ENCODE data around the gene SFRP5. TPM values are rescaled to one million over a fixed set of nuclear protein-coding genes. Genes with fewer than 3 reads are reported as not detected.

The SFRP5 gene
- total RNA-seq, 1 experiment from 2014 or later = not detected

- POLR2A ChIA-PET = no interaction called here
These were observed 3.2 kb downstream of the SFRP5 start for GRCh38 chr10:97768322-97769315.

More at GRCh38 chr10:97768322-97769315, 3.2 kb downstream of the SFRP5 start:
- TF ChIP-seq ZFX (IDR thresholded peaks at IDR 0.05) = no peak
- TF ChIP-seq POLR2A (IDR thresholded peaks at IDR 0.05; ENCODE audit: borderline replicate concordance, extremely low read depth, insufficient read depth, insufficient read length) = no peak
- TF ChIP-seq SP1 (IDR thresholded peaks at IDR 0.05; ENCODE audit: low read depth) = no peak
- TF ChIP-seq, protein P1, sequence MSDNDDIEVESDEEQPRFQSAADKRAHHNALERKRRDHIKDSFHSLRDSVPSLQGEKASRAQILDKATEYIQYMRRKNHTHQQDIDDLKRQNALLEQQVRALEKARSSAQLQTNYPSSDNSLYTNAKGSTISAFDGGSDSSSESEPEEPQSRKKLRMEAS (IDR thresholded peaks at IDR 0.05) = no peak
- TF ChIP-seq EZH2 (IDR thresholded peaks at IDR 0.05) = no peak
- no peak for TF ChIP-seq CEBPB (IDR thresholded peaks at IDR 0.05; ENCODE audit: low read depth)
- no peak for TF ChIP-seq CBX3 (IDR thresholded peaks at IDR 0.05; ENCODE audit: low read depth)
- no peak for TF ChIP-seq ELF1 (IDR thresholded peaks at IDR 0.05; ENCODE audit: borderline replicate concordance, low read depth)
- TF ChIP-seq SRF (IDR thresholded peaks at IDR 0.05; ENCODE audit: low read depth) = no peak
- TF ChIP-seq POLR2AphosphoS5 (IDR thresholded peaks at IDR 0.05; ENCODE audit: low read depth, low read length) = no peak
- TF ChIP-seq, protein P2, sequence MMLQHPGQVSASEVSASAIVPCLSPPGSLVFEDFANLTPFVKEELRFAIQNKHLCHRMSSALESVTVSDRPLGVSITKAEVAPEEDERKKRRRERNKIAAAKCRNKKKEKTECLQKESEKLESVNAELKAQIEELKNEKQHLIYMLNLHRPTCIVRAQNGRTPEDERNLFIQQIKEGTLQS (IDR thresholded peaks at IDR 0.05) = no peak
- Histone ChIP-seq H2AFZ (ENCODE audit: low read depth, low read length, poor library complexity, severe bottlenecking) (no peak overlapping the region), H3K27me3 (ENCODE audit: insufficient read depth, low read length) (no peaks in the 10 kb centered on the region), H3K79me2 (ENCODE audit: insufficient read depth, low read length) (no peaks in the 10 kb centered on the region), H3K4me3 (replicated peaks in 1 of 2; ENCODE audit: low read depth in 1 of 2, low read length in 2 of 2) (no peak overlapping the region), H4K20me1 (ENCODE audit: insufficient read depth) (no peaks in the 10 kb centered on the region), H3K9ac (ENCODE audit: low read length) (no peak overlapping the region), H3K9me3 (ENCODE audit: control insufficient read depth in 1 of 2, insufficient read depth in 1 of 2, low read depth in 1 of 2, low read length in 2 of 2) (no peaks in the 10 kb centered on the region), H3K4me1 (ENCODE audit: control insufficient read depth in 1 of 2, insufficient read depth in 2 of 2, low read length in 2 of 2) (peaks cover 2 to 4% of the 10 kb centered on the region in 2 experiments; a peak in 3 of 4 replicates), H3K36me3 (ENCODE audit: control insufficient read depth in 1 of 2, insufficient read depth in 2 of 2, low read length in 2 of 2) (no peaks in the 10 kb centered on the region), H3K4me2 (ENCODE audit: low read length) (no peak overlapping the region), H3K9me2 (ENCODE audit: insufficient read depth) (no peaks in the 10 kb centered on the region), H3K27ac (ENCODE audit: low read depth, low read length) (no peak overlapping the region)
- no peak for DNase-seq (ENCODE audit: low read depth, low spot score)
- BruUV-seq (replicated peaks) = no TSS peak
- ChIA-PET CTCF (no interaction called here), RAD21 (ENCODE audit: low non-redundant PET in 1 of 2, low total read pairs in 2 of 2, uncharacterized antibody in 2 of 2, unreplicated experiment in 2 of 2) (no interaction called here)
- no peak for ATAC-seq
- intact Hi-C loops (cut with micrococcal nuclease) = no loop called here

Measured in HCT116 (cell line).